CD8-positive, alpha-beta memory T cell (primary cell): Measurements from ENCODE around the gene TSPAN18. TPM values are rescaled to one million over a fixed set of nuclear protein-coding genes. Genes with fewer than 3 reads are reported as not detected.

ENCODE experiments used
- CTCF ChIA-PET: fragments of 350-600 bp; sonication (Branson Sonifier 250); formaldehyde crosslinking; loops from one replicate; lab custom pipeline; 2021; ENCODE audit warnings: antibody characterized with exemption; lab: Charles Lee
- POLR2A ChIA-PET: fragments of 350-600 bp; sonication (Branson Sonifier 250); formaldehyde crosslinking; loops from one replicate; lab custom pipeline; 2021; ENCODE audit warnings: antibody characterized with exemption; lab: Charles Lee
- DNase-seq, 5 donors: peaks; one replicate each; pipeline versions ENCODE4 v3.0.0 to v3.0.0-alpha.2; 2020 to 2022; ENCODE audit warnings: mixed read lengths in 1 of 5
- H3K27ac ChIP-seq: one replicate; pipeline ENCODE4 v1.7.0; 2013; ENCODE audit warnings: low read depth, mild to moderate bottlenecking, low read length, moderate library complexity
- H3K27me3 ChIP-seq: 2 replicates; pipeline ENCODE4 v1.7.0; 2013; ENCODE audit warnings: low read length, mild to moderate bottlenecking; ENCODE audit not compliant: insufficient read depth, poor library complexity, severe bottlenecking
- H3K36me3 ChIP-seq: 2 replicates; pipeline ENCODE4 v1.7.0; 2013; ENCODE audit warnings: mild to moderate bottlenecking, low read length, moderate library complexity; ENCODE audit not compliant: insufficient read depth
- H3K4me1 ChIP-seq: 2 replicates; pipeline ENCODE4 v1.7.0; 2013; ENCODE audit warnings: mild to moderate bottlenecking, low read length, moderate library complexity; ENCODE audit not compliant: insufficient read depth
- H3K4me3 ChIP-seq: 2 replicates; pipeline ENCODE4 v1.7.0; 2013; ENCODE audit warnings: mild to moderate bottlenecking, low read length
- H3K9me3 ChIP-seq: 2 replicates; pipeline ENCODE4 v1.7.0; 2013; ENCODE audit warnings: mild to moderate bottlenecking, low read length
- H3K27ac Mint-ChIP-seq, 8 donors: one replicate each; pipeline ENCODE4 v1.8.0; 2020 to 2021; ENCODE audit warnings: mixed read lengths in 8 of 8, mild to moderate bottlenecking in 6 of 8, inconsistent platforms in 3 of 8, moderate library complexity in 3 of 8
- H3K27me3 Mint-ChIP-seq, 2 donors: one replicate each; pipeline ENCODE4 v1.8.0; 2020 to 2021; ENCODE audit warnings: mixed read lengths in 2 of 2, mild to moderate bottlenecking in 1 of 2, moderate library complexity in 1 of 2
- H3K36me3 Mint-ChIP-seq, 3 donors: one replicate each; pipeline ENCODE4 v1.8.0; 2020 to 2021; ENCODE audit warnings: mixed read lengths in 3 of 3, inconsistent platforms in 1 of 3, mild to moderate bottlenecking in 1 of 3
- H3K4me1 Mint-ChIP-seq, 3 donors: one replicate each; pipeline ENCODE4 v1.8.0; 2020 to 2021; ENCODE audit warnings: mixed read lengths in 3 of 3, inconsistent platforms in 1 of 3, mild to moderate bottlenecking in 1 of 3
- H3K4me3 Mint-ChIP-seq, 7 donors: one replicate each; pipeline ENCODE4 v1.8.0; 2020 to 2021; ENCODE audit warnings: mixed read lengths in 7 of 7, mild to moderate bottlenecking in 6 of 7, moderate library complexity in 4 of 7, inconsistent platforms in 2 of 7
- H3K9me3 Mint-ChIP-seq, 5 donors: one replicate each; pipeline ENCODE4 v1.8.0; 2020 to 2022; ENCODE audit warnings: mixed read lengths in 5 of 5, mild to moderate bottlenecking in 3 of 5, moderate library complexity in 2 of 5, inconsistent platforms in 1 of 5
- polyA plus RNA-seq: library from polyadenylated mRNA; unstranded; fragments of 300-500 nt; fragmentation: Illumina TruSeq; gene quantifications from one replicate; pipeline ENCODE4 v1.2.3, GENCODE V29; 2021
- total RNA-seq, 2 experiments: library from RNA; stranded (reverse); gene quantifications; one replicate each; pipeline ENCODE4 v1.2.3, GENCODE V29; 2021

TSPAN18 gene
- total and polyA plus RNA-seq, 3 experiments from 2014 or later: 0.60 to 15.1 (median 1.2) TPM

GRCh38 chr11:44964526-44965209 lies 237.9 kb downstream of the TSPAN18 start:
- no peak for DNase-seq
- Histone ChIP-seq H3K36me3 (no peaks in the 10 kb centered on the region), H3K27ac (no peak overlapping the region), H3K9me3 (no peaks in the 10 kb centered on the region), H3K4me1 (no peaks in the 10 kb centered on the region), H3K4me3 (no peak overlapping the region), H3K27me3 (no peaks in the 10 kb centered on the region)
- no peak overlapping the region for H3K4me3 Mint-ChIP-seq
- H3K27ac Mint-ChIP-seq: no peak overlapping the region
- no peaks in the 10 kb centered on the region for H3K9me3 Mint-ChIP-seq
- H3K4me1 Mint-ChIP-seq: no peaks in the 10 kb centered on the region
- H3K27me3 Mint-ChIP-seq: no peaks in the 10 kb centered on the region
- CTCF ChIA-PET: interaction anchor here (0.9 to 1.8 kb wide), 4 partner anchors 14 to 28 kb away, joined by 3 to 7 read pairs (median 3); no protein-coding TSS in a partner anchor
- no peaks in the 10 kb centered on the region for H3K36me3 Mint-ChIP-seq
- POLR2A ChIA-PET: no interaction called here

GRCh38 chr11:44966694-44967093 lies 239.9 kb downstream of the TSPAN18 start:
- no peak for DNase-seq
- H3K4me1 Mint-ChIP-seq: no peaks in the 10 kb centered on the region
- H3K27ac ChIP-seq: no peak overlapping the region
- no peaks in the 10 kb centered on the region for H3K4me1 ChIP-seq
- H3K4me3 Mint-ChIP-seq: no peak overlapping the region
- H3K4me3 ChIP-seq: no peak overlapping the region
- H3K36me3 Mint-ChIP-seq: no peaks in the 10 kb centered on the region
- no peaks in the 10 kb centered on the region for H3K27me3 Mint-ChIP-seq
- POLR2A ChIA-PET: no interaction called here
- CTCF ChIA-PET: interaction anchor here (1.1 kb wide), 1 partner anchor 20 kb away, joined by 3 read pairs; no protein-coding TSS in a partner anchor
- no peaks in the 10 kb centered on the region for H3K9me3 ChIP-seq
- no peaks in the 10 kb centered on the region for H3K9me3 Mint-ChIP-seq
- no peaks in the 10 kb centered on the region for H3K36me3 ChIP-seq
- no peak overlapping the region for H3K27ac Mint-ChIP-seq
- H3K27me3 ChIP-seq: no peaks in the 10 kb centered on the region

GRCh38 chr11:44967930-44968496 lies 241.3 kb downstream of the TSPAN18 start:
- Histone ChIP-seq H3K27ac (no peak overlapping the region), H3K36me3 (no peaks in the 10 kb centered on the region), H3K27me3 (no peaks in the 10 kb centered on the region), H3K9me3 (no peaks in the 10 kb centered on the region), H3K4me3 (no peak overlapping the region), H3K4me1 (no peaks in the 10 kb centered on the region)
- Mint-ChIP-seq H3K9me3 (no peaks in the 10 kb centered on the region), H3K4me1 (peaks cover 0 to 2% (median 0%) of the 10 kb centered on the region in 3 donors), H3K27me3 (no peaks in the 10 kb centered on the region), H3K36me3 (no peaks in the 10 kb centered on the region), H3K27ac (no peak overlapping the region), H3K4me3 (no peak overlapping the region)
- DNase-seq: no peak
- CTCF ChIA-PET: interaction anchor here (0.9 to 1.1 kb wide), 3 partner anchors 14 to 21 kb away, joined by 3 to 4 read pairs (median 3); no protein-coding TSS in a partner anchor
- POLR2A ChIA-PET: no interaction called here

GRCh38 chr11:44968510-44968909 lies 241.7 kb downstream of the TSPAN18 start:
- Histone ChIP-seq H3K4me1 (no peaks in the 10 kb centered on the region), H3K27ac (no peak overlapping the region), H3K9me3 (no peaks in the 10 kb centered on the region), H3K27me3 (no peaks in the 10 kb centered on the region), H3K36me3 (no peaks in the 10 kb centered on the region), H3K4me3 (no peak overlapping the region)
- Mint-ChIP-seq H3K9me3 (no peaks in the 10 kb centered on the region), H3K4me3 (no peak overlapping the region), H3K4me1 (peaks cover under 1 to 3% (median 1%) of the 10 kb centered on the region in 3 donors), H3K36me3 (no peaks in the 10 kb centered on the region), H3K27ac (no peak overlapping the region), H3K27me3 (no peaks in the 10 kb centered on the region)
- ChIA-PET POLR2A (no interaction called here), CTCF (interaction anchor here (0.9 to 1.1 kb wide), 2 partner anchors 13 to 20 kb away, joined by 3 to 4 read pairs; no protein-coding TSS in a partner anchor)
- no peak for DNase-seq

- H3K4me1 Mint-ChIP-seq: peaks cover 7 to 12% (median 11%) of the 10 kb centered on the region in 3 donors
- H3K27ac Mint-ChIP-seq: peak overlapping the region in 1 of 8 donors; percentile 5
- no peaks in the 10 kb centered on the region for H3K27me3 Mint-ChIP-seq
- no peak for DNase-seq
- no peaks in the 10 kb centered on the region for H3K36me3 Mint-ChIP-seq
- Histone ChIP-seq H3K4me1 (no peaks in the 10 kb centered on the region), H3K27ac (no peak overlapping the region), H3K4me3 (no peak overlapping the region), H3K9me3 (no peaks in the 10 kb centered on the region), H3K36me3 (no peaks in the 10 kb centered on the region), H3K27me3 (no peaks in the 10 kb centered on the region)
- H3K4me3 Mint-ChIP-seq: no peak overlapping the region
- H3K9me3 Mint-ChIP-seq: no peaks in the 10 kb centered on the region
- ChIA-PET POLR2A (no interaction called here), CTCF (interaction anchor here (1.3 kb wide), 1 partner anchor 17 kb away, joined by 4 read pairs; no protein-coding TSS in a partner anchor)
Measured at GRCh38 chr11:44969651-44970252, 243.0 kb downstream of the TSPAN18 start.

GRCh38 chr11:44970293-44970692 lies 243.5 kb downstream of the TSPAN18 start:
- no peaks in the 10 kb centered on the region for H3K9me3 ChIP-seq
- H3K4me1 ChIP-seq: no peaks in the 10 kb centered on the region
- H3K27me3 ChIP-seq: no peaks in the 10 kb centered on the region
- POLR2A ChIA-PET: no interaction called here
- no peak overlapping the region for H3K27ac Mint-ChIP-seq
- H3K4me3 Mint-ChIP-seq: no peak overlapping the region
- H3K27me3 Mint-ChIP-seq: no peaks in the 10 kb centered on the region
- H3K36me3 Mint-ChIP-seq: no peaks in the 10 kb centered on the region
- CTCF ChIA-PET: interaction anchor here (1.3 kb wide), 1 partner anchor 18 kb away, joined by 4 read pairs; no protein-coding TSS in a partner anchor
- no peaks in the 10 kb centered on the region for H3K36me3 ChIP-seq
- H3K4me1 Mint-ChIP-seq: peaks cover 7 to 15% (median 11%) of the 10 kb centered on the region in 3 donors
- no peak overlapping the region for H3K4me3 ChIP-seq
- H3K9me3 Mint-ChIP-seq: no peaks in the 10 kb centered on the region
- no peak for DNase-seq
- no peak overlapping the region for H3K27ac ChIP-seq

- DNase-seq: no peak
- POLR2A ChIA-PET: no interaction called here
- Mint-ChIP-seq H3K4me3 (no peak overlapping the region), H3K27me3 (no peaks in the 10 kb centered on the region), H3K4me1 (peaks cover 7 to 18% (median 14%) of the 10 kb centered on the region in 3 donors), H3K9me3 (no peaks in the 10 kb centered on the region), H3K27ac (peak overlapping the region in 2 of 8 donors; percentile 29 to 49), H3K36me3 (no peaks in the 10 kb centered on the region)
- no peaks in the 10 kb centered on the region for H3K36me3 ChIP-seq
- CTCF ChIA-PET: interaction anchor here (1.0 to 1.5 kb wide), 2 partner anchors 35 to 44 kb away, joined by 3 to 5 read pairs; no protein-coding TSS in a partner anchor
- H3K27ac ChIP-seq: no peak overlapping the region
- H3K4me1 ChIP-seq: no peaks in the 10 kb centered on the region
- no peaks in the 10 kb centered on the region for H3K9me3 ChIP-seq
- H3K27me3 ChIP-seq: no peaks in the 10 kb centered on the region
- no peak overlapping the region for H3K4me3 ChIP-seq
Measured at GRCh38 chr11:44971185-44971584, 244.4 kb downstream of the TSPAN18 start.
